GM19035 (cell line): ENCODE measurements around the gene HSPB9.
"Not testable (repeated sequence)": the region's sequence is repeated elsewhere in the genome, so short reads cannot be mapped to it uniquely, and the experiment has no call there.

Source experiments
- ATAC-seq: cut with Tn5 transposase; IDR thresholded peaks from one replicate; pipeline ENCODE4 v1.9.1; 2021; ENCODE audit not compliant: unreplicated experiment

HSPB9 gene

DNA sequence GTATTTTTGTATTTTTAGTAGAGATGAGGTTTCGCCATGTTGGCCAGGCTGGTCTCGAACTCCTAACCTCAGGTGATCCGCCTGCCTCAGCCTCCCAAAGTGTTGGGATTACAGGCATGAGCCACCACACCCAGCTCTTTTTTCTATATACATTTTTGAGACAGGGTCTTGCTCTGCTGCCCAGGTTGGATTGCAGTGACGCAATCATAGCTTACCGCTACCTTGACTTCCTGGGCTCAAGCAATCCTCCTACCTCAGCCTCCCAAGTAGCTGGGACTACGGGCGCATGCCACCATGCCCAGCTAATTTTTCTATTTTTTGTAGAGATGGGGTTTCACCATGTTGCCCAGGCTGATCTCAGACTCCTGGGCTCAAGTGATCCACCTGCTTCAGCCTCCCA is 18.1 kb downstream of the HSPB9 start:
- not testable (repeated sequence) for ATAC-seq

DNA sequence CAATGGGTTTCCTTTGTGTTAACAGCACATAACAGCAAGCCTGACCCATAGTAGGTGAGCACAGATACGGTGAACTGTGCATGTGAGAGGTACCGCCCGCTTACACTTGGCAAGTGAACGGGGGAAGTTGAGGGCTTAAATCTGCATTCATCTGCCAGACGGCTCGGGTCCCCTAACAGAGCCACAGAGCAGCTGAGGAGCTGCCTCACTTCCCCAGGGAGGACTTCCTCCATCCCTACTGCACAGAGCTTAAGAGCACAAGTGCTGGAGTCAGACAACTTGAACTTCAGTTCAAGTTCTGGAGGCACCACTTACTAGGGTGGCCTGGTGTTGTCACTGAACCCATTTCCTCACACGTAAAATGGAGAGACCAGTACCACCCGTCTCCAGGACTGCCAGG is 18.8 kb downstream of the HSPB9 start:
- no peak for ATAC-seq

DNA sequence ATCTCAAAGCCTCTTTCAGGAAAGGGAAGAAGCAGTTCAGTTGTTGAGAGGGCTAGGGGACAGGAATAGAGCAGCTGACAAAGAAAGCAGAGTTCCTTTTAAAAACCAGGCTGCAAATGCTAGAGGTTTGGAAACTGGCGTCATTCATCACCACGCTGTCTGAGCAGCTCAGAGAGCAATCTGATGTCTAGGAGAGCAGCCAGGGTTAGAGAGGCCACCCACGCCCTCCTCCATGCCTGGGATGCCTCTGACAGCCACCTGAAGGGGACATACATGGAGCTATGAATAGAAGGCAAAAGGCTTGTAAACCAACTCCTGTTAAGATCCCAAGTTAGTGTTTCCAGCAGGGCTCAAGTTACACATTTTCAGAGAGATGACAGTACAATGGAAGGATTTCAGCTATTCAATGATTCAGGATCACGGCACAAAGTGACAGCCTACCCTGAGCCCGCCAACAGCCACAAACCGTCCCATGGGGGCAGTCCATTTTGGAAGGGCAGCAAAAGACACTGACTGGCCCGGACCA is 19.8 kb downstream of the HSPB9 start:
- no peak for ATAC-seq

DNA sequence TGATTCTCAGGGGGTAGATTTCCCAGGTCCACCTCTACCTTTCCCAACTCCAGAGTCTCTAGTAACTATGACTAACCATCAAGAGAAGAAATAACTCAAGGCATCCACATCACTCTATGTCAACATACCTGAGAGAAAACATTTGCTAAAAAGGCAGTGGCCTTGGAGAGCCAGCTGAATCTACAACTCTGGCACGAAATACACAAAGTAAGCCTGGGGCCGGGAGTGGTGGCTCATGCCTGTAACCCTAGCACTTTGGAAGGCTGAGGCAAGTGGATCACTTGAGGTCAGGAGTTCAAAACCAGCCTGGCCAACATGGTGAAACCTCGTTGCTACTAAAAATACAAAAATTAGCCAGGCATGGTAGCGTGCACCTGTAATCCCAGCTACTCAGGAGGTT is 20.5 kb downstream of the HSPB9 start:
- ATAC-seq: not testable (repeated sequence)

DNA sequence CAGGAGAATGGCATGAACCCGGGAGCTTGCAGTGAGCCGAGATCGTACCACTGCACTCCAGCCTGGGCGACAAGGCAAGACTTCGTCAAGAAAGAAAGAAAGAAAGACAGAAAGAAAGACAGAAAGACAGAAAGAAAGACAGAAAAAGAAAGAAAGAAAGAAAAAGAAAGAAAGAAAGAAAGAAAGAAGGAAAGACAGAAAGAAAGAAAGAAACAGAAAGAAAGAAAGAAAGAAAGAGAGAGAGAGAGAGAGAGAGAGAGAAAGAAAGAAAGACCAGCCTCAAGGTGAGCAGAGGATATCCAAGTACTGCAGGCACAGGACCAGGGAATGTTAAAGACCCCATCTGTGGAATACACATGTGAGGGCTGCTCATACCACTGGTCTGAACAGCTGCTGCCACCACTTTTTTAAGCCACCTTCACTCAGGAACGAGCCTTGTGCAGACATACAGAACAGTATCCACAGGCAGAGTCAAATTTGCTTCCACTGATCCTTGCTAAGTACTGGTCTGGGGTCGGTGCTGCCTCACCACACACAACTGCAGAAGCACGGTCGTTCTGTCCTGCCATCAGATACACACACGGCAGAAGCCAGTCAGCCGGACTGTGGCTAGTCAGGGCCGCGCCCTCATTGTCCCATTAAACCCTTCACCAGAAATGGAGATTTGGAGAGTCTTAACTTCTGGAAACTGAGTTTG is 24.5 kb downstream of the HSPB9 start:
- ATAC-seq: no peak

DNA sequence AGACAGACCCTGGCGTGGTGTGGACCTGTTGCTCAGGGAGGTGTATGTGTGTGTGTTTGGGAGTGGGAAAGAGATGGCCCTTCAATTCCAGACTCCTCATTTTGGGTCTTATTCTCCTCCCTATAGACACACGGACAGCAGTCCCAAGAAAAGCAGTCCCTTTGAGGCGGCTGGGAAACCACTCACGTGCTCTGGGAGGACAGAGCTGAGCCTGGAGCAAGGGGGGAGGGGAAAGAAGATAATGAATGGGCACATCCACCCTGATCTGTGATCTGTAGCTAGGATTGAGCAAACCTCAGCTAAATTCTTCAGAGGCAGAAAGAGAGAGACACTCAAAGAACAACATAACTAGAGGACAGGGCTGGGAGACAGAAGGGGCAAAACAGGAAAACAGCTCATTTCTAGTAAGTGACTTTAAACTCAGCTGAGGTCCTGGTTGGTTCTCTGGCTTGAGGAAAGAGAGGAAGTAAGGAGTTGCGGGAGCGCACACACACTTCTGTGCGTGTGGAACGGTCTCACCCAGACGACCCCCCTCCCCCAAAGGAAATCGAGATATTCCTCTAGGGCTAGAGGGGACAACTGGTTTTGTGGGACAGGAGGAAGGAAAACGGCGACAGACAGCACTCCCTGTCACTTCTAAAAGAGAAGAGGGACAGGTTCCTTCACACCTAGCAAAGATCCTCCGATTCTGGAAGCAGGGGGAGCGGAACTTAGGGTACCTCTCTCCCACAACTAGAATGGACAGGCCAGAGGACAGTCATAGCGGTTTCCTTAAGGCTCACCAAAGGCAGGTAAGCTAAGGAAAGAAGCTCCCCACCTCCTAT is 31.5 kb downstream of the HSPB9 start:
- no peak for ATAC-seq

DNA sequence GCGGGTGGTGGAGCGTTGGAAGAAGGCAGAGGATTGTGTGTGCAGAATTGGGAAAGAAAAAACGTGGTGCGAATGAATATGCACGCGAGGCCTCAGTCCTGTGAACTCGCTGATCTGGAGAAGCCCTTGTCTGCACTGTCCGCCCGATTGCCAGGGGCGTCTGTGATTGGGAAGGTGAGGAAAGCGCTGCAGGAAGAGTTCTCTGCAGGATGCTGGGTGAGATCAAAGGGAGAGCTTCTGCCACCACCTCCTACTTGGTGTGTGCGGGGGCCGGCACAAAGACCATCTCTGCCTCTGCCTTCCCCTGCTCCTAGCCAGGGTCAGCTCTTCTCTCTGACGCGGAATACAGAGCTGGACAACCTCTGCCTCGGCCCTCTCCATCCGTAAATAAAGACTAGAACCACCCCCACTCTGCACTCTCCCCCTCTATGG is 33.0 kb downstream of the HSPB9 start:
- no peak for ATAC-seq

DNA sequence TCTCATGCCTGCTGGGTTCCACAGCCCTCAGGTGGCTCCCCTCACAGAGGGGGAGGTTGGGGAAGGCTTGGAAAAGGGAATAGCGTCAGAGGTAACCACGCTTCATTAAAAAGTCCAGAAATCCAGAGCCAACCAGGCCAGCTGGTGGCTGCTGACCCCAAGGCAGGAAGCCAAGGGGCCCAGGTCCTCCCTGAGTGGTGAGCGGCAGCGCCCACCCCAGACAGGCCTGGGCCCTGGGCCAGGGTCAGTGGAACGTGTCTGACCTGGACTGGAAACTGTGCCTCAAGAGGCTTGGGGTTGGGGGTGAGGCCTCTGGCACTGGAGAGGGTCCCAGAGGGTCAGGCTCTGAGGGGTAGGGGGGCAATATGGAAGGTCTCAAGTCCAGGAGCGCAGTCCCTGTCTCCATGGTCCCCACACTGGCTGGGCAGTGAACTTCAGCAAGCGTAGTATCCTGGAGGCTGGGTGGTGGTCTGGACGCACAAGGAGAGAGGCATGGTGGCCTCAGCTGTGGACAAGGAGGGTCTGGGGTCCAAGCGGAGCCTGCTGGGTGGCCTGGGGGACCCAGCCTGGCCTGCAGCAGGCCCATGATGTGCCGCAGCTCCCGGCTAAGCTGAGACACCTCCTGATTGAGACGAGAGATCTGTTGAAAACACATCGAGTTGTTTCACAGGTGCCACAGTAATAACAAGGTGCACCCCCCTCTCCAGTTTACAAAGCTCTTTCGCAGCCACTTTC is 37.4 kb downstream of the HSPB9 start:
- no peak for ATAC-seq

DNA sequence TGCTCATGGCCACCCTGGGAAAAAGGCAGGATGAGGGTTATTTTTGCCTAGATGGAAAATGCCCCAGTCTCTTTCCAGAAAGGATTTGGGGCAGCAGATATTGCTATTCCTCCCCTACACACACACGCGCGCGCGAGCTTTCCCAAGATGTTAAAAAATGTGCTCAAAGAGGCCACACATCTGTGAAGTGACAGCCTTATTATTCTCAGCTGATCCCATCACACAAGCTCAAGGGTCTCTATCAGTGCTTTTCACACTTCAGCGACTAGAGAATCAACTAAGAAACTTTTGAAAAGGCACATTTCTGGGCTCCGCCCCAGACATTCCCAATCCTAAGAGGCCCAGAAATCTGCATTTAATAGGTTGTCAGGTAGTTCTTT is 37.9 kb downstream of the HSPB9 start:
- no peak for ATAC-seq

DNA sequence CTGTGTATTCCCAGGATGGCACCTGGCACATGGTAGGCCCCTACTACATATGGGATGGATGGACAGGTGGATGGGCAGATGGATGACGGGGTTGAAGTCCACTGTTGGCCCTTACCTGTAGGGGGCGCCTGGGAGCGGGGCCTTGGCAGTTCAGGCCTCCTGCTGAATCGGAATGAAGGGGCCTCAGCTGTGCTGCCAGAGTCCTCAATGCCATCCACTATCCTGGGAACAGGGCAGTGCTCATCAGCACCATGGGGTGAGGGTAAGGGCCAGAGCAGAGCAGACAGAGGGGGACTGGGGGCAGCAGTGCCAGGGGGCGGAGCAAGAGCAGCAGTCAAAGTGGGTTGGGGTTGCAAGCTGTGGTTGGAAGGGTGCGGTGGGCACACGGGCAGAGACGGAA is 40.5 kb downstream of the HSPB9 start:
- ATAC-seq: no peak

DNA sequence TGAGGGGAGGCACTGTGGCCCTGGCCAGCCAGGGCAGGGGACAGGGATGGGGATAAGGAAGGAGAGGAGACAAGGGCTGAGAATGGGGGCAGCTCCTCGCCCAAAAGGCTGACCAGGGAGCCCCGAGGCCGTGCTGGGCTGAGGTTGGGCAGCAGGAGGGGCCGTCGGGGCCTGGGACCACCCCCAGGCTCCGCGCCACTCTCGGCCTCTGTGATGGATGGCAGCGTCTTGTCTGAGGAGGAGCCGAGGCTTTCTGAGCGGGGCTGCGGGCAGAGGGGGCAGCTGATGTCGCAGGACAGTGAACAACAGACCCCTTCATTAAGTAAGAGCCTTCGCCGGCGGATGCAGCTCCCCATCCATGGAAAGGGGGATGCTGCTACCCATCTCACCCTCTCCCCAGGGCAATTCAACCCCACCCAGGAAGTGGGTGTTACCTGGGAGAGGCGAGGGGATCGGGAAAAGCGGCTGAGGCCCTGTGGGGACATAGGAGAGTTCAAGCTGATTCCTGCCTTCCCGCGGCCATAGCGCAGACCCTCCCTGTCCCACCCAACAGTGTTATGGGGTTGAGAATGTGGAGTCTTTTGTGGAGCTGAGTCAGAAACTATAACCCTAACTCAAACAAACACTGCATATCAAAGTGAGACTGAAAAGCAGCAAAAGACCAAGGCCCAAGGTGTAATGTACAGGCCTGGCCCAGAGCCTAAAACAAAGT is 41.2 kb downstream of the HSPB9 start:
- ATAC-seq: no peak

DNA sequence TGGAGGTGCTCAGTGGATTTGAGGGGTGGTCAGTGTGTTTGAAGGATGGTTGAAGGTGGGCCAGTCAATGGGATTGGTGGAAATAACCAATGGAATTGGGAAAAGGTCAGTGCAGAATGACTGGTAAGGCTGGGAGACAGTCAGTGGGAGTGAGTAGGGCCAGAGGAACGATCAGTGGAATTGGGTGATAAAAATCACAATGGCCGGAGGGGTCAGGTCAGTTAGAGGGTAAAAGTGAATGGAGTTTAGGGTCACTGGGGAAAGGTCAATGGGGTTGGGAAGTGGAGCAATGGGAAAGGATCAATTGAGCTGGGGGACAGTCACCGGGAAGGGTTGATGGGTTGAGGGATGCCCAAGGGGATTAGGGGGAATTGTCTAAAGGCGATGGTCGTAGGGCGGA is 43.1 kb downstream of the HSPB9 start:
- ATAC-seq: no peak

DNA sequence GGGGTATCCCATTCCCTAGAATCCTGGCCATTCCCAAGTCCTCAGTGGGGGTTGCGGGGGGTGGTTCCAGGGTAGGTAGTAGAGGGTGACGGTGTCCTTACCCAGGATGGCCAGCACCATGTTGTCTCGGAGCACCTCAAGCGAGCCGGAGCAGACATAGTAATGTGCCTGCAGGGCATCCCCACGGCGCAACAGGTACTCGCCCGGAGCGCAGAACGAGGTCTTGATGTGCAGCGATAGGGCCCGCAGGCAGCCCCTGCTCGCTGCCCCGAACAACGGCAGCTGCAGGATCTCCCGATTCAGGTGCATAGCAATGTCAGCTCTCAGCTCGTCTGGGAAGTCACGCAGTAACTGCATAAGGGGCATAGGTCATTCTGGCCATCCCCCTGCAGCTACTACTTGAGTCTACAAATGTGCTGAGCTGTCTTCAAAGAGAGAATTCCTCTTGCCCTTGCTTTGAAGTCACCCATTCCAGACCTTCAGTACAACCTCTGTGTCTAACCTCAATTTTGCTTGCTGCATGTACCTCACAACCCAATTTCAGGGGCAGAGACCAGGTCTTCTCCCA is 43.7 kb downstream of the HSPB9 start:
- ATAC-seq: no peak

DNA sequence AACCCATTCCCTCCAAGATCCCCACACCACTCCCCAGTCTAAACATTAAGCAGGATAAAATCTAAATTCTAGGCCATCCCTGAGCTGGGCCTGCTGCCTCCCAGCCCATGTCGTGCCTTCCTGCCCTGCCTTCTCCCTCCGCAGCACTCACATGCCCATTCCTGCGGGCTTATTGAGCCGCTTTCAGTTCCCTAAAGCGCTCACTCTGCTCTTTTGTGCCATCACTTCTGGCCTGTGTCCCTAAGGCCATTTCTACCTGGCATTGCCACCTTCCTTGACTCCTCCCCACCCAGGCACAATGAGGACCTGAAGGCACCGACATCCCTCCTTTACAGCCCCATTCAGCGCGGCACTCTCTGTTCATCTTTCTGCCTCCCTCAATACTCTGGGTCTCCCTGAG is 45.2 kb downstream of the HSPB9 start:
- no peak for ATAC-seq

DNA sequence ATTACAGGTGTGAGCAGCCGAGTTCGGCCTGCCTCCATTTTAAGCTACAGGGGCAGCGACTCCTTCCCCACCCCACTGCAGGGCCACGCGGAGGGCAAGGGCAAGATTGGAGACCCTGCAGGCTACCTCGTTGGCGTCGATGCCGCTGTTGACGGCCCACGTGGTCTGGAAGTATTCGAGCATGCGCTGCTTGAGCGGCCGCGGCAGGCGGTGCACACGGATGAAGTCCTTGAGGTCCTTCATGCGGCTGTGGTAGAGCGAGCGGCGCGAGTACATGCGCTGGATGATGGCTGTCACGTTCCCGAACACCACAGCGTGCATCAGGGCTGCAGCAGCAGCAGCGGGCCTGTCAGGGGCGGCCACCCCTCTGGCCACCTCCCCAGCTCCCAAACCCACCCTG is 46.7 kb downstream of the HSPB9 start:
- ATAC-seq: no peak

DNA sequence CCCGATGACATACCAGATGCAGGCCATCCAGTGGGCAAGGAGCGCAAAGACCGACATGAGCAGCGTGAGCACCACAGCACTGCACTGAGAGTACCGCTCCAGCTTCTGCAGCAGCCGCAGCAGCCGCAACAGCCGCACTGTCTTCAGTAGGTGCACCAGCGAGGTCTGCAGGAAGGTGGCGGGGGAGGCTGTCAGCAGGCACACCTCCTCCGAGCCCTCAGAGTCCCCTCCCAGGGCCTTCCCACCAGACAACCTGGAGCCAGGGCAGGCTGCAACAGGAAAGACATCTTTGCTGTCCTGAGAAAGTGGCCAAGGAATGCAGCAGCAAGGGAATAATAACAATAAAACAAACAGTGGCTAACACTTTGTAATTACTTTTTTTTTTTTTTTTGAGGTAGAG is 49.2 kb downstream of the HSPB9 start:
- ATAC-seq: no peak
